Vagina (tissue), 2 donors: ENCODE data around the gene NAT8. TPM values are rescaled to one million over a fixed set of nuclear protein-coding genes. Genes with fewer than 3 reads are reported as not detected.
"Not testable (repeated sequence)": the region's sequence is repeated elsewhere in the genome, so short reads cannot be mapped to it uniquely, and the experiment has no call there.

ENCODE experiments used
- DNase-seq, 2 donors: peaks; one replicate each; pipeline ENCODE4 v3.0.0-alpha.2; 2017; ENCODE audit errors: extremely low spot score in 2 of 2
- H3K27ac ChIP-seq: fragments of 200-600 bp; sonication (generic); one replicate; pipeline ENCODE4 v1.5.1; 2019
- H3K27me3 ChIP-seq: fragments of 200-600 bp; sonication (generic); one replicate; pipeline ENCODE4 v1.5.1; 2019
- H3K36me3 ChIP-seq, 2 donors: fragments of 200-600 bp; sonication (generic); one replicate each; pipeline ENCODE4 v1.5.1; 2017 to 2019
- H3K4me1 ChIP-seq: fragments of 200-600 bp; sonication (generic); one replicate; pipeline ENCODE4 v1.5.1; 2019
- H3K4me3 ChIP-seq, 2 donors: fragments of 200-600 bp; sonication (generic); 1 replicate in 1 of 2; 2 replicates in 1 of 2; pipeline ENCODE4 v1.5.1; 2016 to 2019
- H3K9me3 ChIP-seq: fragments of 200-600 bp; sonication (generic); one replicate; pipeline ENCODE4 v1.5.1; 2019
- POLR2A ChIP-seq, 2 donors: fragments of 450-650 bp; IDR thresholded peaks; one replicate each; pipeline ENCODE4 v1.6.1; 2017; ENCODE audit warnings: antibody characterized with exemption in 2 of 2, mild to moderate bottlenecking in 2 of 2, moderate library complexity in 2 of 2
- POLR2AphosphoS5 ChIP-seq, 2 donors: sonication (generic); formaldehyde crosslinking; IDR thresholded peaks; one replicate each; pipeline ENCODE4 v1.9.0; 2017; ENCODE audit warnings: antibody characterized with exemption in 2 of 2, mild to moderate bottlenecking in 2 of 2, low read depth in 1 of 2; ENCODE audit not compliant: insufficient read depth in 1 of 2
- intact Hi-C: fragments of 100-400 bp; cut with DNase I; formaldehyde crosslinking; loops from one replicate; pipeline ENCODE4 v1.15.1; 2023
- total RNA-seq: library from RNA; depleted of rRNA; stranded (reverse); fragments of >200 nt; gene quantifications from one replicate; pipeline ENCODE4 v1.2.3, GENCODE V29; 2016
- TF ChIP-seq, protein P1 (sequence below), 3 experiments: fragments of 450-650 bp in 2 of 3; fragments of 200-600 bp in 1 of 3; sonication (generic) in 1 of 3; IDR thresholded peaks; one replicate each; pipeline ENCODE4 v1.5.1; 2017 to 2019; ENCODE audit warnings: antibody characterized with exemption in 3 of 3, mild to moderate bottlenecking in 2 of 3, moderate library complexity in 2 of 3

NAT8 gene
- total RNA-seq, 1 donor from 2014 or later, result not detected

DNA sequence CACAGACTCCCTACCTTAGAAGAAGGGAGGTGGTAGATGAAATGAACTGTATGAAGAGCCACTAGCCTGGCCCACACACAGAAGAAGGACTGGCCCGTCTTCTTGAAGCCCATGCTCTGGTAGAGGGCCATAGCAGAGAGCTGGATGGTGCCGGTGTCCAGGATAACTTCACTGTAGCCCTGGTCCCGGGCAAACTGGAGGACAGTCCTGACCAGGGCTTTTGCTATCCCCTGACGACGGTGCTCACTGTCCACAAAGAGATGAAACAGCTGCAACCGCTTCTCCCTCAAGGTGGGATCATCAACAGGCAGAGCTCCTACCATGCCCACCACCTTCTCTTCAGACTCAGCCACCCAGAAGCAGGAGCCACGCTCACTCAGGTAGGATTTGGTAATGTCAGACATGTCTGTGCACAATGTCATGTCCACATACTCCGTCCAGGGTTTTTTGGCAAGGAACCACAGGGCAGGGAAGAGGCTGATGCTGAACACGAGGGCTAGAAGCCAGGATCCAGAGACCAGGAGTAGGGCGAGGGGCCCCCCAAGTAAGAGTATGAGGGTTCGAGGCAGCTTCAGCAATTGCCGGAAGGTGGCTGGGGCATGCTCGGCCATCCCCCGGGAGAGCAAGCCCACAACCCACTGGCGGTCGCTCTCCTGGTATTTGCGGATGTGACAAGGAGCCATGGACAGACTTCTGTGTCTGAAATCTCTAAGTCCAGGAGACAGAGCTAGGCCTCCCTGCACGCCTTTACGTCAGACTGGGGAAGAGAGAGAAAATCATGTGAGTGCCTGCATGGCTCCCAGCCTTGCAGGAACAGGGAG lies 1.1 kb downstream of the NAT8 start:
- no peak overlapping the region for H3K4me3 ChIP-seq
- H3K27me3 ChIP-seq, result no peaks in the 10 kb centered on the region
- no peak for DNase-seq
- TF ChIP-seq POLR2AphosphoS5 (IDR thresholded peaks at IDR 0.05; ENCODE audit: insufficient read depth in 1 of 2, low read depth in 1 of 2) (no peak), POLR2A (IDR thresholded peaks at IDR 0.05) (no peak)
- TF ChIP-seq, protein P1, sequence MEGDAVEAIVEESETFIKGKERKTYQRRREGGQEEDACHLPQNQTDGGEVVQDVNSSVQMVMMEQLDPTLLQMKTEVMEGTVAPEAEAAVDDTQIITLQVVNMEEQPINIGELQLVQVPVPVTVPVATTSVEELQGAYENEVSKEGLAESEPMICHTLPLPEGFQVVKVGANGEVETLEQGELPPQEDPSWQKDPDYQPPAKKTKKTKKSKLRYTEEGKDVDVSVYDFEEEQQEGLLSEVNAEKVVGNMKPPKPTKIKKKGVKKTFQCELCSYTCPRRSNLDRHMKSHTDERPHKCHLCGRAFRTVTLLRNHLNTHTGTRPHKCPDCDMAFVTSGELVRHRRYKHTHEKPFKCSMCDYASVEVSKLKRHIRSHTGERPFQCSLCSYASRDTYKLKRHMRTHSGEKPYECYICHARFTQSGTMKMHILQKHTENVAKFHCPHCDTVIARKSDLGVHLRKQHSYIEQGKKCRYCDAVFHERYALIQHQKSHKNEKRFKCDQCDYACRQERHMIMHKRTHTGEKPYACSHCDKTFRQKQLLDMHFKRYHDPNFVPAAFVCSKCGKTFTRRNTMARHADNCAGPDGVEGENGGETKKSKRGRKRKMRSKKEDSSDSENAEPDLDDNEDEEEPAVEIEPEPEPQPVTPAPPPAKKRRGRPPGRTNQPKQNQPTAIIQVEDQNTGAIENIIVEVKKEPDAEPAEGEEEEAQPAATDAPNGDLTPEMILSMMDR (IDR thresholded peaks at IDR 0.05), result no peak
- intact Hi-C loops, result no loop called here
- H3K4me1 ChIP-seq, result no peaks in the 10 kb centered on the region
- no peak overlapping the region for H3K27ac ChIP-seq
- no peaks in the 10 kb centered on the region for H3K9me3 ChIP-seq
- H3K36me3 ChIP-seq, result no peaks in the 10 kb centered on the region

DNA sequence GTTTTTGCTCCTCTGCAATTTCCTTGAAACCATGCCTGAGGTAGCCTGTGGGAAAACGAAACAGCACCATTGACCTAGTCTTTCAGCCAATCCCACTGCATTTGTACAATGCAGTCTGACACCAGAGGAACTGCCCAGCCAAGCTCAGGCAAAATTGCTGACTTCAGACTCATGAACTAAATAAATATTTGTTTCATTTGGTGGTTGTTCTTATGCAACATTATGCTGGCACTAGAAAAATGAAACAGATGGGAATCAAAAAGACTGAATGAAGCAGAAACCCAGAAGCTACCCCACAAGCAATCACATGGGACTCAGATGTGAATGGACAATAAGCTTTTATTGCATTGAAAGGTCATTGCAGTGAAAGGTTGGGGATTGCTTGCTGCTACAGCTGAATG lies 1.7 kb downstream of the NAT8 start:
- Histone ChIP-seq H3K4me1 (no peaks in the 10 kb centered on the region), H3K27me3 (no peaks in the 10 kb centered on the region), H3K4me3 (no peak overlapping the region), H3K36me3 (no peaks in the 10 kb centered on the region), H3K27ac (no peak overlapping the region), H3K9me3 (no peaks in the 10 kb centered on the region)
- intact Hi-C loops, result no loop called here
- TF ChIP-seq POLR2A (IDR thresholded peaks at IDR 0.05) (no peak), POLR2AphosphoS5 (IDR thresholded peaks at IDR 0.05; ENCODE audit: insufficient read depth in 1 of 2, low read depth in 1 of 2) (no peak)
- TF ChIP-seq, protein P1 (IDR thresholded peaks at IDR 0.05), result no peak
- DNase-seq, result no peak

DNA sequence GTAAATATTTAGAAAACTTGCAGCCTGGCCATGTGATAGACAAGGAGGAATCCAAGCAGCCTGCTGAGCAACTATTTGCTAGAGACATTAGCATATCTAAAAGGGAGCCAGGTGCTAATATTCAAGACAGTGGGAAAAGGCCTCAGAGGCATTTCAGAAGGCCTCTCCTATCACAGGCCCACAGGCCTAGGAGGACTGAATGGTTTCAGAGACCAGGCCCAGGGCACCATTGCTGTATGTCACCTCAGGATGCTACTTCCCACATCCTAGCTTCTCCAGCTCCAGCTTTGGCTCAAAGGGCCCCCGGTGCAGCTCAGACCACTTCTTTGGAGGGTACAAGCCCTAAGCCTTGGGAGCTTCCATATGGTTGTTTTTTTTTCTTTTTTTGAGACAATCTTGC lies 3.8 kb downstream of the NAT8 start:
- Histone ChIP-seq H3K27ac (no peak overlapping the region), H3K9me3 (no peaks in the 10 kb centered on the region), H3K36me3 (no peaks in the 10 kb centered on the region), H3K27me3 (no peaks in the 10 kb centered on the region), H3K4me3 (no peak overlapping the region), H3K4me1 (no peaks in the 10 kb centered on the region)
- intact Hi-C loops, result no loop called here
- no peak for DNase-seq
- no peak for TF ChIP-seq POLR2A (IDR thresholded peaks at IDR 0.05)
- TF ChIP-seq, protein P1 (IDR thresholded peaks at IDR 0.05), result no peak
- no peak for TF ChIP-seq POLR2AphosphoS5 (IDR thresholded peaks at IDR 0.05; ENCODE audit: insufficient read depth in 1 of 2, low read depth in 1 of 2)

DNA sequence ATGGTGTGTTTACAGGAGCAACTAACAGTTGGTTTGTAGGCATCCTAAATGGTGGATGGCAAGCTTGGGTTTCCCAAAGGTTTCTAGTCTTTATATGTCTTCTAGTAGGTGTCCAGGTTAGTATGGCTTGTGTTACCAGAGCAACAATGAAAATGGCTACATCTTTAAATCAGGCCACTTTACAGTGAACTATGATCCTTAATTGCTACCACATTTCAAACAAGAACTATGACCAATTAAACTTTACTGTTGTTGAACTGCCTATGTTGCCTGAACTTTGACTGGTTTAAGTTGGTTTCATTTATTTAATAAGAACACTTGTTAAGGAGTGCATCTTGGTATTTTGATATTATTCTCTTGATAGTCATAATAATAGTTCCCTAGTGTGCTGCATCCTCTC lies 5.2 kb downstream of the NAT8 start:
- H3K36me3 ChIP-seq, H3K27me3 ChIP-seq, H3K4me1 ChIP-seq, H3K27ac ChIP-seq, H3K9me3 ChIP-seq, intact Hi-C loops, H3K4me3 ChIP-seq, DNase-seq: not testable (repeated sequence)

DNA sequence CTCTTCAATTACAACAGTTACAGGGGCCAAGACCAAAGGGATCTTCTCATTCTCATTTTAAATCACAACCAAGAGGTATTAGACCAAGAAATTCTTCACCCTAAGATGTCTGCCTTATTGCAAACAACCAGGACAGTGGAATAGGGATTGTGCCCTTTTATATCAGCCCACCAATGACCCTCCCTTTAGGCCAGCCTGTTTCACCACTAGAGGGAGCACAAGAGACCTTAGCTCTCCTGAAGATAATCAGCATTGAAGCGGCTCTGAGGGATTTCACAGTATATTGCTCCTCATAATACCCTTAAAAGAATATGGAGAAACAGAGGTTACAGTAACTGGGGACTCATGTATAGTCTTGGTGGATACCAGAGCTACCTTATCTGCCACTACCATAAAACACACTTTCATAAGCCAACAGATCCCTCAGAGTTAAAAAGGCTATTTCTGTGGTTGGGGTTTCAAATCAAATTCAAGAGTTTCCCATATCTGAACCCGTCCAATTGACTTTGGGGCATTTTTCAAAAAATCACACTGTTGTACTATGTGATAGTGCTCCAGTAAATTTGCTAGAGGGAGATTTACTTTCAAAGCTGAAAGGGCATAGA lies 11.5 kb downstream of the NAT8 start:
- H3K9me3 ChIP-seq, DNase-seq, H3K4me1 ChIP-seq, H3K27ac ChIP-seq, H3K27me3 ChIP-seq, intact Hi-C loops, H3K4me3 ChIP-seq, H3K36me3 ChIP-seq: not testable (repeated sequence)

DNA sequence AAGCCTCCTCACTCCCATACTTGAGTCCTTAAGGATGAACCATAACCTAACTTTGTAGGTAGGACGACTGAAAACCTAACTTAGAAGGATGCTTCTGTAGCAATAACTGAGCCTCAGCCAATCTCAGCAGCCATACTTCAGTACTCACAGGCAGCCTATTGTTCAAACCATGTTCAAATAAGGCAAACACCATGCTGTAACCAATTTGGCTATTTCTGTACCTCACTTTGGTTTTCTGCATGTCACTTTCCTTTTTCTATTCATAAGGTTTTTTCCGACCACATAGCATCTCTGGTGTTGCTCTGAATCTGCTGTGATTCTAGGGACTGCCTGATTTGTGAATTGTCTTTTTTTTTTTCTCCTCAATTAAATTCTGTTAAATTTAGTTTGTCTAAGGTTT lies 13.7 kb downstream of the NAT8 start:
- intact Hi-C loops, H3K27ac ChIP-seq, H3K4me1 ChIP-seq, DNase-seq, H3K36me3 ChIP-seq, H3K9me3 ChIP-seq, H3K27me3 ChIP-seq, H3K4me3 ChIP-seq: not testable (repeated sequence)

DNA sequence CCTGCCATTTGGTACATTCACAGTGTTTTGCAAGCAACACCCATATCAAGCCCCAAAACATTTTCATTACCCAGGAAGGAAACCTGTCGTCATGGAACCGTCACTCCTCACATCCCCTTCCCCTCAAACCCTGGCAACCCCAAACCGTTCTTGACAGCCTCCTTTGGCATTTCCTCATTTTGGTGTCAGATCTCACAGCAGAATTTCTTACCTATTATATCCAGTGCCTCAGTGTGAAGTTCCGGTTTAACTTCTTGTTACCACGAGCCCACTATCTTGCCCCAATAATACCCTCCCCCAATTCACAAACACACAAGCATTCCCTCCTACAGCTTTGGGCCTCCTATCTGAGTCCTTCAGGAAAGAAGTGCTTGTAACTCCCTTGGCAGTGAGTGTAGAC lies 16.0 kb downstream of the NAT8 start:
- DNase-seq, H3K27ac ChIP-seq, H3K27me3 ChIP-seq, H3K36me3 ChIP-seq, intact Hi-C loops, H3K4me1 ChIP-seq, H3K4me3 ChIP-seq, H3K9me3 ChIP-seq: not testable (repeated sequence)

DNA sequence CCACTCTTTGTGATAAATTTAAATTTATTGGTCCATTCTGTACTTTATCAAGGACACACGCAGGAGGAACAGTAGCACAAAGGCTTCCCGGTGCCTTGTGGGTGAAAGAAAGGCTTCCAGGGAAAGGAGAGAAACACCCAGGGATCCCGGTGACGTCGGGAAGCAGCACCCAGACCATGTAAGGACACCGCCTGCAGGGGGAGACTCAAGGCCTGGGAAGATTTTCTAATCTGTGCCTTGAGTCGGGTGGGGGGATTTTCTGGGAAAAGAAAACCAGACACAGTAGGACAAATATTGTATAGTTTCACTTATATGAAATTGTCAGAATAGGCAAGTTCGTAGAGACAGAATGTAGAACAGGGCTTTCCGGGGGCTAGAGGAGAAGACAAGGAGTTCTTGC lies 17.6 kb downstream of the NAT8 start:
- H3K4me1 ChIP-seq, H3K27ac ChIP-seq, intact Hi-C loops, H3K4me3 ChIP-seq, H3K27me3 ChIP-seq, H3K36me3 ChIP-seq, H3K9me3 ChIP-seq, DNase-seq: not testable (repeated sequence)

DNA sequence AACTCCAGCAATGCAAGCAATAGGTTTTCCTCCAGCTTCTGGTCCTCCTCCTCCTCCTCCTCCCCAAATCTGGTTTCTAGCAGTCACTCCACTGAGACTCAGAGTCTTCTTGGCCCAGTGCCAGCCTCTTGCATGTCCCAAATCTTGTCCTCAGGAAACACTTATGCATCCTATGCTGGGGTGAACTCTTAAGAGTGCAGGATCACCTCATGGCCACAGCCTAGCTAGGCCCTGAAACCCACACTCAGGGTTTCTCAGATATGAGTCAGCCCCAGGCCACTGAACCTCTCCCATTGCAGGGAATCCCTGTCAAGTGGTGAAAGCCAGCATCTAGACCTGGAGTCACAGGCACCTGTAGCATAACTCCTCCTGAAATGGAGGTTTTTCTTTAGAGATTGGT lies 18.2 kb downstream of the NAT8 start:
- H3K27ac ChIP-seq, H3K27me3 ChIP-seq, H3K36me3 ChIP-seq, H3K4me3 ChIP-seq, DNase-seq, H3K9me3 ChIP-seq, H3K4me1 ChIP-seq, intact Hi-C loops: not testable (repeated sequence)

DNA sequence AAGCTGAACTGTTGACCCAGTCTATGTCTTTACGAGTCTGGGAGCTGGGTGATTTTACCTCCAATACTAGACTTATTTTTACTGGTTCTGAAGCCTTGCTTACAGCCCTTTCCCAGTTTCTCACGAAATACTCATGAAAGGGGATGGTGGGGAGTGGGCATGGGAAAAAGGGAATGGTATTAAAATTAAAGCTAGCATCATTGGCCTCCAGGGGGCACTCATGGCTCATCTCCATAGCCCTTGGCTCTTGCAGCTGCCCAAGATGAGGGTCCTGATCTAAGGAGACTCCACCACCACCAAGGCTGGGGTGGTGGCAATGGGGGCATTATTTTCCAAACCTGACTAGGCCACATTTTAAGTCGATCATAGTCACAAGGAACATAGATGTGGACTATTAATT lies 22.3 kb downstream of the NAT8 start:
- intact Hi-C loops, H3K4me1 ChIP-seq, H3K4me3 ChIP-seq, H3K9me3 ChIP-seq, DNase-seq, H3K27ac ChIP-seq, H3K27me3 ChIP-seq, H3K36me3 ChIP-seq: not testable (repeated sequence)
